Hematopoietic multipotent progenitor cell treated with erythropoietin and hydrocortisone succinate and interleukin-3 and kit ligand, for 4 days (in vitro differentiated cells): ENCODE data around the gene ZNF326.

Source experiments
- DNase-seq: peaks from one replicate; pipeline ENCODE4 v3.0.0-alpha.2; 2015

Gene ZNF326, protein sequence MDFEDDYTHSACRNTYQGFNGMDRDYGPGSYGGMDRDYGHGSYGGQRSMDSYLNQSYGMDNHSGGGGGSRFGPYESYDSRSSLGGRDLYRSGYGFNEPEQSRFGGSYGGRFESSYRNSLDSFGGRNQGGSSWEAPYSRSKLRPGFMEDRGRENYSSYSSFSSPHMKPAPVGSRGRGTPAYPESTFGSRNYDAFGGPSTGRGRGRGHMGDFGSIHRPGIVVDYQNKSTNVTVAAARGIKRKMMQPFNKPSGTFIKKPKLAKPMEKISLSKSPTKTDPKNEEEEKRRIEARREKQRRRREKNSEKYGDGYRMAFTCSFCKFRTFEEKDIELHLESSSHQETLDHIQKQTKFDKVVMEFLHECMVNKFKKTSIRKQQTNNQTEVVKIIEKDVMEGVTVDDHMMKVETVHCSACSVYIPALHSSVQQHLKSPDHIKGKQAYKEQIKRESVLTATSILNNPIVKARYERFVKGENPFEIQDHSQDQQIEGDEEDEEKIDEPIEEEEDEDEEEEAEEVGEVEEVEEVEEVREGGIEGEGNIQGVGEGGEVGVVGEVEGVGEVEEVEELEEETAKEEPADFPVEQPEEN

DNA sequence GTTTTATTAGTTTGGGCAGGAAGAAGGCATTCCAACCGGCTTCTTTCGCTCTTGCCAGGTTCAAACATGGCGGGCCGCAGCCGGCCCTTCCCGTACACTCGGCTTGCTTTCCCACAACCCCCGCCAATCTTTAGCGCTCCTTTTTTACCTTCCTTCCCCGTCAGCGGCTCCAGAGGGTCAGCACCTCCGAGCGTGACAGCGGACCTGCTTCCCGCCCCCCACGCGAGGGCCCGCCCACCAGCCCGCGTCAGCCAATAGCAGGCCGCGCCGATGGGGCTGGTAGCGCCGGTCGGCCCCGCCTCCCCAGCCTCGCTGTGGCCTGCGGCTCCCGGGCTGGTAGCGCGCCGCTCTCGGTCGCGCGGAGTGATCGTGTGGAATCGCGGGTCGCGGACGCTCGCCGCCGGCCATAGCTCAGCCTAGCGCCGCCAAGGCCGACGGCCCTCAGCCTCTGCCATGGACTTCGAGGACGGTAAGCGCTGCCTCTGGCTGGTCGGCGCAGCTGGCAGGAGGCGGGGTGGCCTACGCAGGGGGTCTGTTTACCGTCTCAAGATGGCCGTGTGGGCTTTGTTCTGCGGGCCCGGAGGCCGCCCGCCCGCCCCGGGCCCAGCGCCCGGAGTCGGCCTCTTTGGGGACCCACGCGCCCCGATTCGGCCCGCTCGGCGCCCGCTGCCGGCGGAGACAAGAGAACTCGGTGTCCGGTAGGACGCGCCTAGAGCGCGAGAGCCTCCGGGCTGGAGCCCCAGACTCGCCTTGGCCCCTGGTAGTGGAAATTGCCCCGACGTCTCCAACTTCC, at the start of gene ZNF326:
TSS of gene ZNF326 (plus strand) at position 306 of the 793 bp plus-strand sequence. CDS start at position 454, 148 bp downstream.
- DNase-seq: peak; percentile 98

DNA sequence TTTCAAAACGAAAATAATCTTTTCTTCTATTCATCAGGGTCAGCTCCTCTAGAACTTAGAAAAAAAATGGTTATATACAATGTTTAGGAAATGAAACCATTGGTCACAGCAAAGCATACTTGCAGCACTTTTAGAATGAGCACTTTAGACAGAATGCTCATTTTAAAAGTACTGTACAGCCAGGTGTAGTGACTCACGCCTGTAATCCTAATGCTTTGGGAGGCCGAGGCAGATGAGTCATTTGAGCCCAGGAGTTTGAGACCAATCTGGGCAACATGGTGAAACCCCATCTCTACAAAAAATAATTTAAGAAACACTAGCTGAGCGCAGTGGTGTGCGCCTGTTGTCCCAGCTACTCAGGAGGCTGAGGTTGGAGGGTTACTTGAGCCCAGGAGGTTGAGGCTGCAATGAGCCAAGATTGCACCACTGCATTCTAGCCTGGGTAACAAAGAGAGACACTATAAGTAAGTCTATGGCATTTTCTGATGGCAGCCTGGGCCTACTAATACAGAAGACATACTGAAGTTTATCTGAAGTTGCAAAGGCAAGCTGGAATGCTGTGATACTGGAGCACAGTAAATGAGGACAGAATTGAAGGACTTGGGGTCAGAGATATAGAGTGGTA, 48.9 kb upstream of the ZNF326 start:
- no peak for DNase-seq

DNA sequence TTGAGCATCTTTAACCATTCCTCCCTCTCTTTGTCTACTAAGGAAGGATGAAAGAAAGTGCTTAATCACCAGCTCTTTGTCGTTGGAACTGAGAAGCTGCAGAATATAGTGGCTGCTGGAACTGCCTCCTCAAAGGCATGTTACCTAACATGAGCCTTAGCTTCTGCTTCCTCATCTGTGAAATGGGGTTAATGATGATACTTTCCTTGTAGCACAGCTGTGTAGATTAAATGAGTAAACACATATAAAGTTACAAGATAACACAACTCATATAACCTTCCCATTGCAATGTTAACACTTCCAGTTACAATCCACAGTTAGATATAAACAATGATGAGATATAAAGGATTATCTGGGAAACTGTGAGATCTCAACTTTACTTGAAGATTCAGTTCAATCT, 48.4 kb upstream of the ZNF326 start:
- no peak for DNase-seq

DNA sequence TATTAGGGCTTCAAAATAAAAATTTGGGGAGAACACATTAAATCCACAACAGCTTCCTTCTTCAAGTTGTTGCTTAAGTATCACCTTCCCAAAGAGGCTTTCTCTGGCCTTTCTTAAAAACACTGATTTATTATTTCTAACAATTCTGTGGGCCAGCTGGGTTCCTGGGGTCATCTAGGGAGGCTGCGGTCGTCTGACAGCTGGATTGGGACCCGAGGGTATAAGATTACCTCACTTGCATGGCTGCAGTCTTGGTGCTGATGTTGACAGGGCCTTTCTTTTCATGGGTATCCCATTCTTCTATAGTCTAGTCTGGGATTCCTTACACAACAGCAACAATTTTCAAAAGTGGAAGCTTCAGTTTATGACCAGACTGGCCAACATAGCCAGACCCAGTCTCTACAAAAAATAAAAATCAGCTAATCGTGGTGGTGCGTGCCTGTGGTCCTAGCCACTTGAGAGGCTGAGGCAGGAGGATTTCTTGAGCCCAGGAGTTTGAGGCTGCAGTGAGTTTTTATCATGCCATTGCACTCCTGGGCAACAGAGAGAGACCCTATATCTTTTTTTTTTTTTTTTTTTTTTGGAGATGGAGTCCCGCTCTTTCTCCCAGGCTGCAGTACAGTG, 46.1 kb upstream of the ZNF326 start:
- DNase-seq: no peak

DNA sequence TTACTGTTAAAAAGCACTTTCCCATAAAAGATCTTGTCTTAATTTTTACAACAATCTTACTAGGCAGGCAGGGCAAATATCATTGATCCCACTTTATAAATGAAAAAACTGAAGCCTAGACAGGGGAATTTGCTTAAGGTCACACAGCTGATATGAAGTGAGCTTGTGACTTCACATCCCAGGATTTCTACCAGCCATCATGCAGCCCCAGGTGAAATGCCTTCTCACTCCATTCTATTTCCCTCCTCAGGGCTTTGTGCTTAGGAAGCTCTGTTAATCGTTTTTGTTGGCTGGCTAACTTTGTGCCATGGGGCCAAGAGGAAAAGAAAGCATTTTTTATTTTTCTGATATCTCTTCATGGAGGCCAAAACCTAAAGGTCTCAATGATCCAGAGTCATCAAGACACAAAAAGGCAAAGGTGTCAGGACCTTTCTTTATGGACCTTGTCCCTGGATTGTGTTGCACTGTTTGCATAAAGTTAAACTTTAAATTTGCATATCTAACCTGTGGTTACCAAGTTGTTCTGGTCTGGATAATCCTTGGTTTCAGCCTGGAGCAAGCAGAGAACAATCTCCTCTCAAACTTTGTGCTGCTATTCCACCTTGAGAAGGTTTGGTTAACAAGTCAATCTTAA, 44.8 kb upstream of the ZNF326 start:
- DNase-seq: no peak

DNA sequence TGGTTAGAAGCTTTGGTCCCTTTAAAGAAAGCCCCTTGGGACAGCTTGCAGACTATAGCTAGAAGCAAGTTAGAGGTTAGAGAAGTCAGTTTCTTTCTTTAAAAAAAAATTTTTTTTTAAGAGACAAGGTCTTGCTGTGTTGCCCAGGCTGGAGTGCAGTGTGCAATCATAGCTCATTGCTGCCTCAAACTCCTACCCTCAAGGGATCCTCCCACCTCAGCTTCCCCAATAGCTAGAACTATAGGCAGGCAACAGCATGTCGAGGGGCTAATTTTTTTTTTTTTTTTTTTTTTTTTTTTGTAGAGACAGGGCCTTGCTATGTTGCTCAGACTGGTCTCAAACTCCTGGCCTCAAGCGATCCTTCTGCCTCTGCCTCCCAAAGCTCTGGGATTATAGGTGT, 44.2 kb upstream of the ZNF326 start:
- DNase-seq: no peak

DNA sequence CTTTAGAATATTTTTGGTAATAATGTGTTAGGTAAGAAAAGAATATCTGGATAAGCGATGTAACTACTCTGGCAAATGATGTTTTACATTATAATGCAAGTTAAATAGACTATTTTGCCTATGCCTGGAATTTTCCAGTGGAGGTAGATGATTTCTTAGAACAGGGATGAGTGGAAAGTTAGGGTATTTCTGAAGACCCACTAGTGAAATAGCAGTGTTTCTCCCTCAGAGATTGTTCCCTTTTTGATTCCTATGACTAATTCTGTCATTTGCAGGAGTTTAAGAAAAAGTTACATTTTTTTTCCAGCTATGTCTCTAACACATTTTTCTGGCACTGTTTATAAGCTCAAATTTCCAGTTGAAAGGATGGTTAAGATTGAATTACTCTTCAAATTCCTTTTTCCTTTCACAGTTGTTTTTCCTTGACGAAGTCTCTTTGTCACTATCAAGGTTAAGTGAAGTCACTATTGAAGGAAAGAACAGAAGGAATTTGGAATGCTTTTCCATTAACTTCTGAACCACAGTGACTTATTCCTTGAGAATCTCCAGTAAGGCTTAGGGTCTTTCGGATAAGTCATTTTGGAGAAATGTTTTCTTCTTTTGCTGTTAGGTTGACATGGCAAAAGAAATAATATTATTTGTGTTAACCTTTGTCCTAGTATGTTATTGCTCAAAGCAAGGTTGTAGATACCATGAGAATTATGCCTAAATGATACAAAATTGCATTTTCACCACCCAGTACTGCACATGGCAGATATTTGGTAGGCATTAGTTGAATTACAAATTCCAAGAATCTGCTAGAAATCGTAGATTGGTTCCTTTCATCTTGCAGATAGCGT, 42.9 kb upstream of the ZNF326 start:
- DNase-seq: no peak

DNA sequence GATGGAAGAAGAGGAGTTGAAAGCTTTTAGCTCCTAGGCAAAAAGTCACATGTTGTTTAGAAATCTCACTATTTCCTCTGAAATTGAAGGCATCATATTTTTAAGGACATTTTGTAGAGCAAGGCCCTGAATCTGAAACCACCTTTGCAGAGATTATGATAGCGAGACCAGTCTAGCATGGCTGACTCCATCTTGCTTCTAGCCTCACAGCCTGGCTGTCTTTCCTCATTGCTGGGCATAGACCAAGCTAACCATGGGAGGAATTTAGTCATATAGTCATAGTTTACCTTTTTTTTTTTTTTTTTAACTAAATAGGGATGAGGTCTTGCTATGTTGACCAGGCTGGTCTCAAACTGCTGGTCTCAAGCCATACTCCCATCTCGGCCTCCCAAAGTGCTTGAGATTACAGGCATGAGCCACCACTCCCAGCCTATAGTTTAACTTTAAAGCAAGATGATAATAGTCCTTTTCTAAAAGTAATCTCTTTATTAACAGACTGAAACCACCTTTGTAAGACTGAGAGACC, 42.2 kb upstream of the ZNF326 start:
- DNase-seq: no peak

DNA sequence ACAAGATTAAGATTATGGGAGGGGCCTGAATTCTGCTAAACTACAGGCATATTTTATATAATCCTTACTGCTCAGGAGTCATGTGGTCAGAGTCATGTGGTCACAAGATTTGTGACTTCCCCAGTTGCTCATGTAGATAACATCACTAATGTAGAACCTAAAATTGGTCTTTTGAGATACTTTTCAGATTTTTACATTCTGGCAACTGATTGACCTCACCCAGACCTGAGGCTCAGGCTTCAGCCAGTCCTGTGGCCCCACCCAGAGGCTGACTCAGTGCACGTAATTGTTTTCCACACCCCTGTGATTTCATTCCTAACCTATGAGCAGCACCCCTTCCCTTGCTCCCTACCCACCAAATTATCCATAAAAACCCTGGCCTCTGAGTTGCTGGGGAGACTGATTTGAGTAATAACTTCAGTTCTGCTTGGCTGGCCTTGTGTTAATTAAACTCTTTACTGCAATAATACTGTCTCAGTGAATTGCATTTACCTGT, 41.7 kb upstream of the ZNF326 start:
- DNase-seq: peak; percentile 81

DNA sequence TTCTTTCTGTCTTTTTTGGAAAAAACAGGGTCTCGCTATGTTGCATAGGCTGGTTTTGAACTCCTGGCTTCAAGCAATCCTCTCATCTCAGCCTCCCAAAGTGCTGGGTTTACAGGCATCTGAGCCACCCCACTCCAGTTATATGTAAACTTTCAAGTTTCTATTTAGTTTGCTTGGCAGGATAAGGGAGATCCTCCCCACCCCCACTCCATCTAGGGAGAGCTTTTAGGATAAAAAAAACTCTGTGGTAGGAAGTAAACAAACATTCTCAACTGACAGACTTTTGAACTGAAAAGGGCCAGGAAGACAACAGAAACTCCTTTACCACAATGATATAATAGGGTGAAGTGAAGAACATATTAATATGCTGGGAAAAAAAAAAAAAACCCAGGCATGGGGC, 41.0 kb upstream of the ZNF326 start:
- no peak for DNase-seq

DNA sequence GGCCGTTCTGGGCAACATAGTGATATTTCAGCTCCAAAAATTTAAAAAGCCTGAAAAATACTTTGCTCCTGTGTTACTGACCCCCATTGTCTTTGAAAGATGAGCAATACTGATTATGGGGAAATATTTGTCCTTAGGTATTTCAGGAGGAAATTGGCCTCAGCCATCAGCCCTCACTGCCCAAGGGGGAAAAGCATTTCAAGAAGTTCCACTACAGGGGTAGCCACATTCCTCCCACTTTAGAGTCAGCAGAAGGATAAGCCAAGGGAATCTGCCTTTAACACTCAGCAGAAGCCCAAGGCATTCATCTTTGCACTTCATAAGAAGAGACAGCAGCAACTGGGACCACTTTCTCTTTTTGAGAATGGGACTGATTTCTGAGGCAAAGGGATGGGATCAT, 40.5 kb upstream of the ZNF326 start:
- DNase-seq: no peak

DNA sequence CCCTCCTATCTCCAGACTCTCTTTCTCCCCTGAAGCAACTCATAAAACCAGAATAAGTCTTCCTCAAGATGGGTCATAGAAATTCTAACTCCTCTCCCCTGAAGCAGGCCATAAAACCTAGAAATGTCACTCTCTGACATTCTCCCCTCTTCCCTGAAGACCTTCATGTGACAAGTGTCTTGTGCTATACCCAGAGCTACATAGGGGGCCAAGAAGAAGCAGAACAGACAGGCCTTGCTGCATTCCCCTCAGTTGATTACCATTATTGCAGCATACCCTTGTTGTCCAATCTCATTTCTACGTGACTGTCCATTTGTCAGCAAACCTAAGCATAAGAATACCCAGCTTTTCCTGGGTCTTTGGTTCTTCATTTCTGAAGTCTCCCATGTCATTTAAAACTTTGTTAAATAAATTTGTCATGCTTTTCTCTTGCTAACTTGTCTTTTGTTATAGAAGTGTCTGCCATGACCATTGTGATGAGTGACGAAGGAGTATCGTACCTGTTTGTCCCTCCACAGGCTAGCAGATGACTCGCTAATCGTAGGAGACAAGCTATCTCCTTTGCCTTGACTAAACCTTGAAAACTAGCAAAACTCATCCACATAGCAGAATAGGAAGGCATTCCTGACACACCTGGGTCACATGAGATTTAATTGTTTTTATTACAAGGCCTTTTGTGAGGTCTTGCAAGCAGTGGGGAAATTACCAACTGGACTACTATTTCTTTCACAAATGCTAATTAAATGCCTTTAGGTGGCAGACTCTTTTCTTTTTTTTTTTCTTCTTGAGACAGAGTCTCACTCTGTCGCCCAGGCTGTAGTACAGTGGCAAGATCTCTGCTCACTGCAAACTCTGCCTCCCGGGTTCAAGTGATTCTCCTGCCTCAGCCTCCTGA, 39.4 kb upstream of the ZNF326 start:
- no peak for DNase-seq

DNA sequence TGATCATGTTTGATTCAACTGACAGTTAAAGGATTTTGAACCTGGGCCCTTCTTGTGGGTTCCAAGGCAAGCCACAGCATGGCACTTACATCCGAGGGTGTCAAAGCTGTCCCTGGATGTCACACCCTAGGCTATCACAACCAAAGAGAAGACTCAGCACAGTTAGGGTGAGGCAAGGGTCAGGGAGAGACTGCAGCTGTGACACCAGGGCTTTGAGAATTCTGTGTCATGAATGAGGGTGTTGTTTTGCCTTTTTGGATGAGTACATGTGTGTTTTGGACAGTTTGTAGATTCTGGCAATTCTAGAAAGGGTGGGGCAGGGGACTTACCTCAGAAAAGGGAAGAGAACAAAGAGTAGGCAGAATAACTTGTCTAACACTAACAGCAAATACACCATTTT, 37.8 kb upstream of the ZNF326 start:
- DNase-seq: peak; percentile 25

DNA sequence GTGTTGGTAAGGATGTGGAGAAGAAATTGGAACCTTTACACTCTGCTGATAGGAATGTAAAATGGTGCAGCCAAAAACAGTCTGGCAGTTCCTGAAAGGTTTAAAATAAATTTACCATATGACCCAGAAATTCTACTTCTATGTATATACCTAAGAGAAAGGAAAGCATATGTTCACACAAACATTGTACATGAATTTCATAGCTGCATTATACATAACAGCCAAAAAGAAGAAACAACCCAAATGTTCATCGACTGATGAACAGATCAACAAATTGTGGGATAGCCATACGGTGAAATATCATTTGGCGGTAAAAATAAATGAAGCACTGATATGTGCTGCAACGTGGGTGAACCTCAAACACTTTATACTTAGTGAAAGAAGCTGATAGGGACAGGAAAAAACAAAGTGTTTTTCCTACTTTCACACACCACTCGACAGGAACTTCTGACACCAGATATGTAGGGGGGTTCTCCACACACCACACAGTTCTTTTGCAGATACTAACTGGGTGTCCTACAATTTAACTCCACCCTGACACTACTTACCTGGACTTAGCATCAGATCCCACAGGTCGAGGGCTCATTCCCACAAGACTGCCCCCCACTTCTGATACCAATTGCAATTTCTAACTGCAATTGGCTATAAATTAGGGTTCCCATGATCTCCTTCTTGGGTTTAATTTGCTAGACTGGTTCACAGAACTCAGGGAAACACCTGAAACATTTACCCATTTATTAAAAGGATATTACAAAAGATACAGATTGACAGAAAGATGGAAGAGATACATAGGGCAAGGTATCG, 35.9 kb upstream of the ZNF326 start:
- no peak for DNase-seq

DNA sequence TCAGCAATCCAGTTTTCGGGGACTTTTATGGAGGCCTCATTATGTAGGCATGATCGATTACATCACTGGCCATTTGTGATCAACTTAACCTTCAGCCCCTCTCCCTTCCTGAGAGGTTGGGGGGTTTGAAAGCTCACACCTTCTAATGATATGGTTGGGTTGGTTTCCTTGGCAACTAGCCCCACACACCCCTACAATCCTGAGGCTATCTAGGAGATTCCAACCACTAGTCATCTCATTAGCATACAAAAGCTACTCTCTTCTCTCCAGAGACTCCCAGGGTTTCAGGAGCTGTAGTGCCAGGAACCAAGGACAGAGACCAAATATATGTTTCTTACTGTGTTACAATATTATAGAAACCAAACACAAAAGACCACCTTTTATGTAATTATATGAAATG, 35.2 kb upstream of the ZNF326 start:
- DNase-seq: no peak

DNA sequence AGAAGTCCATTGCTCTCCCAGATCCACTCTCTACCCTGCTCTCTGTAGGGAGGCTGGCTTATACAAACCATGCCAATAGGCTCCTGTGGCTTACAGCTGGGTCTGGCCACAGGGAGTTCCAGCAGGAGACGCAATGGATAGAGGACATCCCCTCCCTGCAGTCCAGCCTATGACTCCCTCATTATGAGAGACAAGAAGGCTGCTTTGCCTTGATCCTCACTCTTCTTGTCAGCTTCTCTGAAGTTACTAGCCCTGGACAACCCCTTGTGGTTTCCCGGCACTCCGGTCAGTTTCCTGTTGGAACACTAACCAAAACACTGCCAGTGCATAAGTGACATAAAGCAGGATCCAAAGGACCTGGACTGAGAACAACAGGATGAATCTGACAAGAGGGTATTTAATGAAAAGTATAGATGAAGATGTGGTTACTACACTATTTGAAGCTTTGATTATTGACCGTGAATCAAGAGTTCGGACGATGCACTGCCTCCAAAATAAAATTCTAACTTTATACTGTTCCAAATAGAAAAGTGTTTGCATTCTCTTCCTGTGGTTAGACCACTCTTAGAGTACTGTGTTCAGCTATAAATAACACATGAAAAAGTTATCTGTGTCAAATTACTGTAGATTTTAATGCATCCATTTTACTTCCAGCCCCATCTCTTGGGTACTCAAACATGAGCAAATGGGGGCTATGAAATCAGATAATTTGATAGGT, 32.7 kb upstream of the ZNF326 start:
- peak; percentile 32 for DNase-seq

DNA sequence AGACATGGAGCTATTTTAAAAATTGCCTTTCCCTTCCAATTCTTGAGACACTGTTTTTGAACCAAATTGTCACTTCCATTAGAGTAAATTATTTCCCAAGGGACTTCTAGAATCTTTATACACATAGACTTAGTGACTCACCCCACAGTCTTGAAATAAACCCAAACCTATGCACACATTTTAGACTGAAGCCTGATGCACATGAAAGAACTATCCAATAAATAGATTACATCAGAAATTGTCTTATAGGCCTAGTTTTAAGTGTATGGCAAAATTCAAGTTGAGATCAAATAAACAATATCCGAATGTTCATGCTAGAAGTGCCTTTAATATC, 32.2 kb upstream of the ZNF326 start:
- DNase-seq: no peak

DNA sequence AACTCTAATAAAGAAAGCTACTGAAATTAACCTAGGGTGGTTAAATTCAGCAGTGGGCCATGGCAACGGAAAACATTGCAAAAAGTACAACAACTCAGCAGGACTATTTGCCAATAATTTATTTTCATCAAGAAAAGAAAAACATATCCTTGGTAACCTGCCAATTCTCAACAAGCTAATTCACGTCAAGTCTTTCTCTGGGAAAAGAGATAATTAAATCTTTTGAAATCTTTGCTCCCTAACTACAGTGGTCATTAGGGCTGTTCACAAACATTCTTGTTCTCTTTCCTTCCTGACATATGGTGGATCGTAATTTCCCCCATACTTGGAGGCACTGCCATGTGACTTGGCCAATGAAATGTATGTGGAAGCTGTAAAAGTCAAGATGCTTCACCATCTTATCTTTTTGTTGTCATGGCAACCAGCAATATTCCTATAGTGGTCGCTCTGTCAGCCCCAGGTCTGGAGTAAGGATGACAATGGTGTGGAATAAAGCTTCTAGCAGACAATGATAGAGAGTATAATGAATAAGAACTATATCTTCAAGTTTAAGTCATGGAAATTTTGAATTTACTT, 29.6 kb upstream of the ZNF326 start:
- DNase-seq: no peak
